Endometrial microvascular endothelial cells (primary cell): ENCODE data around the gene ADAMTSL1. TPM values are rescaled to one million over a fixed set of nuclear protein-coding genes. Genes with fewer than 3 reads are reported as not detected.

Experiments used
- in situ Hi-C: cut with HindIII; loops from 2 replicates; pipeline ENCODE4 v1.10.0; 2017; ENCODE audit warnings: low sequenced_read_pairs, low pct_unique_long_range_greater_than_20kb; ENCODE audit errors: inconsistent ontology term
- total RNA-seq: library from RNA; depleted of rRNA; stranded (reverse); fragments of >200 nt; gene quantifications from one replicate; pipeline ENCODE4 v1.2.3, GENCODE V29; 2015; ENCODE audit errors: inconsistent ontology term

ADAMTSL1 gene
- total RNA-seq, 1 donor from 2014 or later = 108 TPM

- in situ Hi-C loops = no loop called here
Observed at GRCh38 chr9:18775930-18776329, 302.0 kb downstream of the ADAMTSL1 start.

DNA sequence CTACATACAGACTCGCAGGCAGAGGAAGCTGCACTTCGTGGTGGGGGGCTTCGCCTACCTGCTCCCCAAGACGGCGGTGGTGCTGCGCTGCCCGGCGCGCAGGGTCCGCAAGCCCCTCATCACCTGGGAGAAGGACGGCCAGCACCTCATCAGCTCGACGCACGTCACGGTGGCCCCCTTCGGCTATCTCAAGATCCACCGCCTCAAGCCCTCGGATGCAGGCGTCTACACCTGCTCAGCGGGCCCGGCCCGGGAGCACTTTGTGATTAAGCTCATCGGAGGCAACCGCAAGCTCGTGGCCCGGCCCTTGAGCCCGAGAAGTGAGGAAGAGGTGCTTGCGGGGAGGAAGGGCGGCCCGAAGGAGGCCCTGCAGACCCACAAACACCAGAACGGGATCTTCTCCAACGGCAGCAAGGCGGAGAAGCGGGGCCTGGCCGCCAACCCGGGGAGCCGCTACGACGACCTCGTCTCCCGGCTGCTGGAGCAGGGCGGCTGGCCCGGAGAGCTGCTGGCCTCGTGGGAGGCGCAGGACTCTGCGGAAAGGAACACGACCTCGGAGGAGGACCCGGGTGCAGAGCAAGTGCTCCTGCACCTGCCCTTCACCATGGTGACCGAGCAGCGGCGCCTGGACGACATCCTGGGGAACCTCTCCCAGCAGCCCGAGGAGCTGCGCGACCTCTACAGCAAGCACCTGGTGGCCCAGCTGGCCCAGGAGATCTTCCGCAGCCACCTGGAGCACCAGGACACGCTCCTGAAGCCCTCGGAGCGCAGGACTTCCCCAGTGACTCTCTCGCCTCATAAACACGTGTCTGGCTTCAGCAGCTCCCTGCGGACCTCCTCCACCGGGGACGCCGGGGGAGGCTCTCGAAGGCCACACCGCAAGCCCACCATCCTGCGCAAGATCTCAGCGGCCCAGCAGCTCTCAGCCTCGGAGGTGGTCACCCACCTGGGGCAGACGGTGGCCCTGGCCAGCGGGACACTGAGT is 303.2 kb downstream of the ADAMTSL1 start:
- in situ Hi-C loops = no loop called here

GRCh38 chr9:18778147-18778546 is 304.2 kb downstream of the ADAMTSL1 start:
- in situ Hi-C loops = no loop called here

DNA sequence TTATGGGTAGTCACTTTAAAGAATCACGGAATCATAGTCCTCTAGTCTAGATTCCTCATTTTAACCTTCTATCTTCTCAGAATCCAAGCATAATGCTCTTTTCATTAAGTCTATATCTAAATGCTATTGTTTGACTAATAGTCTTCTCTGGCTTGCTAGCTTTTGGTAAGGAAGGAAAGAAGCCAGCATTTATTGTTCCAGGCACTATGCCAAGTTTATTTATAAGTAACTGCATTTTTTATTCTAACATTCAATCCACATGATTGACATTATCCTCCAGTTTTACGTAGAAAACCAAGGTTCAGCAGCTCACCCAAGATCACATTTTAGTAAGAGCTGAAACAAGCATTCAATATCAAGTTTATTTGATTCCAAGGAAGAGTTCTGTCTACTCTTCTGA is 304.9 kb downstream of the ADAMTSL1 start:
- in situ Hi-C loops = no loop called here

DNA sequence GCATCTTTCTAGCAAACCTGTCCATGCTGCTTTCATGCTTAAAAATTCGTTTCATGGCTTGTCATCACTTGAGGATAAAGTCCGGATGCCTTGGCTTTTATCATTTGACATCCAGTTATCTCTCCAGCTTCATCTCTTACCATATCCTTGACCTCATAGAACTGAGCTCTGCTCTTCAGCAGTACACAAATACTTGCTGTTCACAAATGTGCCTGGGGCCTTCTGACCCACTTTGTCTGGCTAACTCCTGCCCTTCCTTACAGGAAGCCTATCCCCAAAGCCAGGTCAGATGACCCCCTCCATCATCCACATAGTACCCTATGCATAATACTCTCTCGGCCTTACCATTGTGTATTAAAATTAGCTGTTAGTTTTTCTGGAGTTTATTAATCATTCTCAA is 310.0 kb downstream of the ADAMTSL1 start:
- in situ Hi-C loops = no loop called here

- in situ Hi-C loops = no loop called here
Observed at GRCh38 chr9:18785604-18786003, 311.7 kb downstream of the ADAMTSL1 start.

DNA sequence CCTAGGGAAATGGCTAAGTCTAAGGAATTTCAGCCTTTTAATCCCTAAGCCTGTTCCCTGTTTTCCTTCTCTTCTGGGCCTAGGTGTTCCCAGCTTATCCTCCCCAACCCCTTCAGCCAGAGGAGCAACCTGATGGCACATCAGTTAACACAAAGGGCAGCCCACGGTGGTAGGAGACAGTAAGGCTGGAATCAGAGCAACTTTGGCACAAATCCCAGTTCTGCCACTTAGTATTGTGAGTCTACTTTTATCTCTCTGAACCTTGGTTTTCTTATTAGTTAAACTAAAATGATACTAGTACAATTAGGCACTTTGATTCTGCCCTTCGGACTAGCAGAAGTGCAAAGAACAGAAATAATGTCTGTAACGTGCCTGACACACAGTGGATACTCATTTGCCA is 312.2 kb downstream of the ADAMTSL1 start:
- in situ Hi-C loops = no loop called here

DNA sequence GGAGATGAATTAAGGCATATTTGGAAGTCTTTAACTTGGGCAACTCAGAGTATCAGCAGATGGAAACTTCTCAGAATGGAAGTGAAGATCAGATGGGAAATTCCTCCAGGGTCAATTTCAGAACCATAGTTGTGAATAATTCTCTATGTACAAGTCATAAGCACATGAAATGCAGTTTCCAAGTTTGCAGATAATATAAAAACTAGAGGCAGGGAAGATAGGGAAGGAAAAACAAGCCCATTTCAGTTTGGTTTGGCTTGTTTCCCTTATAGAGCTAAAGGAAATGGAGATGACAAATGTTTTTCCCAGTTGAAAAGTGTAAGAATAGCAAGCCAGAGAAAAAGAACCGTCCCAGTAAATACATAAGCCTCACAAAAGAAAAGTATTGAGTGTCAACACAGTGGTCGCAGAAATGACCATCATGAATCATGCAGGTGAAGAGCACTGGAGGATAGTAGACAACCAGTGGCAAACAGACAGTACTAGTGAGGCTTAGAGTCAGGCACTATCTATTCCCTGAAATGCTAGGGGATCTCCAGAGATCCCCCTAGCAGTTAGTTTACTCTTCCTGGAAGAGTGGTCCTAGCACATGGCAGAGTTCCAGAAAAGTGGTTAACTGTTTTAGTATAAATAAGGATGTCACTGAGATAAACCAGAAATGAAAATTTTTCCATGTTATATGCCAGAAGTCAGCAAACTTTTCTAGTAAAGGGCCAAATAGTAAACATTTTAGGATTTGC is 313.1 kb downstream of the ADAMTSL1 start:
- in situ Hi-C loops = no loop called here

- in situ Hi-C loops = no loop called here
Observed at GRCh38 chr9:18788256-18788655, 314.3 kb downstream of the ADAMTSL1 start.

GRCh38 chr9:18791074-18791473 is 317.1 kb downstream of the ADAMTSL1 start:
- in situ Hi-C loops = no loop called here

DNA sequence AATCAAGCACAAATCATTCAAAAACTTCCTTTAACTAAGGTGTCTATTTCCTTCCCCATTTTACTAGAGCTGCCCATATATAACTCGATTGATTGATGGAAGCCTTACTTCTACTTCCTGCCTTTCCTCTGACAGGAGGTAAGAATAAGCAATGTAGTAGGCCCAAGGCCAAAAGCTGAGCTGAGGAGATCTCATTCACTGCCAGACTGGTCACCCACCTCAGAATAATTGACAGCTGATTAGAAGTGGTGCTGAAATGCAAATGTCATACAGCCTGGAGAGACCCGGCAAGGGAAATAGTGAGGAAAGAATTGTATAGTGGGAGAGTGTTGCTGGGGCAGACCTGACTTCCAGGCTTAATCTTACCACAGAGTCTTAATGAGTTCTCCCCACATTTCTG is 319.2 kb downstream of the ADAMTSL1 start:
- in situ Hi-C loops = no loop called here

- in situ Hi-C loops = no loop called here
Observed at GRCh38 chr9:18795947-18796671, 322.2 kb downstream of the ADAMTSL1 start.

DNA sequence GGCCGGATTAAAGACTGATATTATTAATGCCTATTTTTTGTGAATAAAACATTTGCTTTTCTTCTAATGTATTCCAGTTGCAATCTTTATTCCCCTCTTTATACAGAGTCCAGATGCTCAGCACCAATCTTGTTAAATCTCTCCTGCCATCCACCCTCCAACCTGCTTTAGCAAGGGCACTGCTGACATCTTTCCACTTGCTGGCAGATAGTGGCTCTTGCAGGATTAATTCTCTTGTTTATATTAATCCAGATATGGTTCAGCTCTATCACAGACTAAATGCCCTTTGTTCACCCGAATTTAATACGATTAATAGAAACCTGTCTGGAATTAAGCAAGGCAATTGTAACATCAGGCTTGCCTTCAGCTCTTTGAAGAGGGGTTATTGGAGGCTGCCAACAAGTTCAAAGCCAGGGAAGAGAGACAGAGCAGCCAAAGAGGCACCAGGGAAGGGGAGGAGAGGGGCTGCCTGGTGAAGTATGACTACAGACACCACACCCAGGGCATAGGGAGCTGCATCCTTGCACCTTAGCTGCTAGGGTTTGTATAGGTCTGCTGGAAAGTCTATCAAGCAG is 322.8 kb downstream of the ADAMTSL1 start:
- in situ Hi-C loops = no loop called here

DNA sequence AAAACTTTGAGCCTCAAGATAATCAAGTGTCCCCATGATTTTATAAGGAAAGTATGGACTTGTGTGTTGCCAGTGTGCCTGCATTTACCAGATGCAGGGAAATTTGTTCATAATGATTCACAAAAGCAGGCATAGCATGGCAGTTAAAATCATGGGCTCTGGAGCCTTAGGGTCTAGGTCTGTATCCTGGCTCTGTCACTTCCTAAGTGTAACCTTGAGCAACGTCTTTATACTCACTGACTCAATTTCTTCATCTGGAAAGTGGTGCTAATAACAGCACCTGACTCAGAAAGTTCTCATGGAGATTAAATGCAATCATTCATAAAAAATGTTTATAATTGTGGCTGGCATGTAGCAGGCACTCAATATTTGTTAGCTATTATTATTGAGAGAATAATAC is 324.2 kb downstream of the ADAMTSL1 start:
- in situ Hi-C loops = no loop called here

- in situ Hi-C loops = no loop called here
Observed at GRCh38 chr9:18798508-18799290, 324.7 kb downstream of the ADAMTSL1 start.

DNA sequence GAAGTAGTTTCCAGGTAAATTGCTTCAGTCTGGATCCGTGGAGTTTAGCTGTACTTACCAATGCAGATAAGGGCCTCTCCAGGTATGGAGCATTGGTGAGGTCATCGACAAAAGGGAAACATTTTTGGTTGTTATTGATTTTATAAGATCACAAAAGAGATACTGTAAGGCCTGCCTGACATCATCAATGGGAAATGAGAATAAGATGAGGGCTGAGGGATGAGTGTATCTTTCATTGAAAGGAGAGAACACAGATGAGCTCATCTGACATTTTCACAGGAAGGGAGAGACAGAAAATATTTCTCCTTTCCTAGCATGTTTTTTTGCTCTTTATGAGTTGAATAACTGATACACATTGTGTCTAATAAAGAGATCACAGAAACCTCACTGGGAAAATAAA is 325.5 kb downstream of the ADAMTSL1 start:
- in situ Hi-C loops = no loop called here

DNA sequence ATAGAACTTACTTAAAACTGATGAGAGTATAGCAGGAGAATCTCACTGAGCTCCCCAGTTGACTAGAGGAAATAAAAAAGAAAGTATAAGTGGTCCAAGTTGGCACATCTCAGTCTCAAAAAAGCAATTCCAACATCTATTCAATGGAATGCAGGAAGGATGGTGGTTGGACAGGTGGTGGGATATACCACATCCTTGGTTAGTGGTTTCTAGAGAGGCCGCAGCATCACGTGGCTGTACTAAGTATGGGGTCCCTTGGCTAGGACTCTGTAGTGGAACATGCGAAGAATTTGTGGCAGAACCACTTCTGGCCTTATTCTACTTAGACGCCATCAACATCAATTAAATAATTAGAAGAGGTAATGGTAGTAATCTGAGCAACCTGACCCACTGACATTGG is 326.6 kb downstream of the ADAMTSL1 start:
- in situ Hi-C loops = no loop called here

- in situ Hi-C loops = no loop called here
Observed at GRCh38 chr9:18805386-18805785, 331.4 kb downstream of the ADAMTSL1 start.
